ENCODE measurements around the gene NBEAL2.

NBEAL2 gene, protein sequence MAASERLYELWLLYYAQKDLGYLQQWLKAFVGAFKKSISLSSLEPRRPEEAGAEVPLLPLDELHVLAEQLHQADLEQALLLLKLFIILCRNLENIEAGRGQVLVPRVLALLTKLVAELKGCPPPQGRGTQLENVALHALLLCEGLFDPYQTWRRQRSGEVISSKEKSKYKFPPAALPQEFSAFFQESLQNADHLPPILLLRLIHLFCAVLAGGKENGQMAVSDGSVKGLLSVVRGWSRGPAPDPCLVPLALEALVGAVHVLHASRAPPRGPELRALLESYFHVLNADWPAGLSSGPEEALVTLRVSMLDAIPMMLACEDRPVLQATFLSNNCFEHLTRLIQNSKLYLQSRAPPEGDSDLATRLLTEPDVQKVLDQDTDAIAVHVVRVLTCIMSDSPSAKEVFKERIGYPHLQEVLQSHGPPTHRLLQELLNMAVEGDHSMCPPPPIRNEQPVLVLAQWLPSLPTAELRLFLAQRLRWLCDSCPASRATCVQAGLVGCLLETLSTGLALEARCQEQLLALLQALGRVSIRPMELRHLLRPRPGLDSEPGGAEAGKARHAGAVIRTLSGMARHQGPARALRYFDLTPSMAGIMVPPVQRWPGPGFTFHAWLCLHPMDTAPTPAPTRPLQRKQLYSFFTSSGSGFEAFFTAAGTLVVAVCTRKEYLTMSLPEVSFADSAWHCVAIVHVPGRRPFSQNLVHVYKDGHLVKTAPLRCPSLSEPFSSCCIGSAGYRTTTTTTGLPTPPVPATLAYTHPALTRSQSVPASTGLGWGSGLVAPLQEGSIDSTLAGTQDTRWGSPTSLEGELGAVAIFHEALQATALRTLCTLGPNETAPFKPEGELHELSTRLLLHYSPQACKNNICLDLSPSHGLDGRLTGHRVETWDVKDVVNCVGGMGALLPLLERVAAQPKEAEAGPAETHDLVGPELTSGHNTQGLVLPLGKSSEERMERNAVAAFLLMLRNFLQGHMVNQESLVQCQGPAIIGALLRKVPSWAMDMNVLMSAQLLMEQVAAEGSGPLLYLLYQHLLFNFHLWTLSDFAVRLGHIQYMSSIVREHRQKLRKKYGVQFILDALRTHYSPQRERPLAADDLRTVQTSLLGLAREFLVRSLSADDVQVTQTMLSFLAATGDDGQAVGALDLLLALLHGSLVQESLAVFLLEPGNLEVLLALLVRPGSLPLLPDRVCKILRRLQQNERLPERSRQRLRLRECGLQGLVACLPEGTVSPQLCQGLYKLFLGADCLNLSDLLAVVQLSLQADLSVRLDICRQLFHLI (N-terminal part only)

DNA sequence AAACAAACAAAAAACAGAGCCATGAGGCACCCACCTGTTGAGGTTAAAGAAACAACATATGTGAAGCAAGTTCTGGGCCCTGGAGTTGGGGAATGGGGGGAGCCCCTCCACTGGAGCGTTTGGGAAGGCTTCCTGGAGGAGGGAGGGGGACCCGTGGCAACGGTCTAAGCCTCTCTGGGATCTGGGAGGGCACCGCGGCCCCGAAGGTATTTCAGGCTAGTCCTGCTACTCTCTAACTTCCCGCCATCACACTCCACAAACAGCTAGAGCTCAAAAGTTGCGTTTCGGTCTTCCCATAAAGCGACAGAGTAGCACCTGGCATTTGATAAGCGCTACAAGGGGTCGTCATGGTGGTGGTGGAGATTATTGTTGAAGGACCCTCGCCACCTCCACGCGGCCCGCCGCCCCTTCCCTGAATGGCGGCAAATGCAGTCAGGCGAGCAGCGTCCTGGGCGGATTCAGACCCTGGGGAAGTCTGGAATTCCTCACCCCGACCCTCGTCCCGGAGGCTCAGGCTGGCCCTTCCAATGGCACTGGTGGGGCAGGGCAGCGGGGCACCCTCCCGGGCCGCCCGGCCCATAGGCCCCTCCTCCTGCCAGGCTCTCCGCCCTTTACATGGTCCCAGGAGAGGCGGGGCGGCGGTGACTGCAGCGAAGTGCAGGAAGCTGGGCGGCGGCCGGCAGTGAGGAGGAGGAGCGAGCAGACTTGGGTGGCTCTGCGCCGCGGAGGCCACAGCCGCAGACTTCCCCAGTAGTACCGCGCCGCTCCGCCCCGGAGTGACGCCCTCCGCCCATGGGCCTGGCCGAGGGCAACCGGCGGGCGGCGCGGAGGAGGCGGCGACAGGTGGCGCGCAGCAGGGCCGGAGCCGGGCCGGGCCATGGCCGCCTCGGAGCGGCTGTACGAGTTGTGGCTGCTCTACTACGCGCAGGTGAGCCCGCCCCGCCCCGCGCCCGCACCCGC lies at the start of gene NBEAL2:
Gene NBEAL2, plus strand, starts transcription at position 682 of the 960 bp plus-strand sequence. Its CDS starts 196 bp downstream, at position 878.
- peak; percentile 96 to 98 for DNase-seq

DNA sequence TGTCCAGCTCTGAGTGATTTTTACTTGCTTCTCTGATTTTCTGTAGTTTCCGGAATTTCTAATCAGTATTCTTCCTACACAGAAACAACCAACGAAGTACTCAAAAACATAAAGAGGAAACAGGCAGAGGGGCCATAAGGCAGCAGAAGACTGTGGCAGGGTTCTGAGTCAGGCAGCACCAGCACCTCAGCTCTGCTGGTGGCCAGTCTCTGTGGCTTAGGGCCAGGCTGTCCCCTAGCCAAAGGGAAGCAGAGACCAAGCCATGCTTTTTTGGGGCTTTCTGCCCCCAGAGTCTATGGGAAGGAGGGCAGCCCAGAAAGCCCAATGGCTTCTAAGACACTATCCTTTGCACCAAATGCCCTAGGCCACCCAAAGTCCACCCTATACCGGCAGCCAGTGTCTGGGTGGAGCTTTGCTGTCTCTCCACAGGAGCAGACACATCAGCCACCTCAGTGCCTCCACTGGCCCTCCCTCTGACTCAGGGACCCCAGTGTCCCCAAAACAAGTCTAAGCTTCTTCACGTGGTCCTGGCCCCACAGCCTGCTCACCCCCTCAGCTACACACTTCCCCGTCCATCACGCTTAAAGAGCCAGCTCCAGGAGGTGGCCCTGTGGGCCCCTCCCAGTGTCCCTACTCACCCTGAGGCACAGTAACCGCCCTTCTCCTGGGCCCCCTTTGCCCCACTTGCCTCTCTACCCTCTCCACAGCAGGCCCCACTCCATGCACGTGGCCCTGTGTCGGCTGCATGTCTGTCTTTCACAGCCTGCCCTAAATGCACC lies 49.1 kb upstream of the NBEAL2 start:
- DNase-seq, result no peak

DNA sequence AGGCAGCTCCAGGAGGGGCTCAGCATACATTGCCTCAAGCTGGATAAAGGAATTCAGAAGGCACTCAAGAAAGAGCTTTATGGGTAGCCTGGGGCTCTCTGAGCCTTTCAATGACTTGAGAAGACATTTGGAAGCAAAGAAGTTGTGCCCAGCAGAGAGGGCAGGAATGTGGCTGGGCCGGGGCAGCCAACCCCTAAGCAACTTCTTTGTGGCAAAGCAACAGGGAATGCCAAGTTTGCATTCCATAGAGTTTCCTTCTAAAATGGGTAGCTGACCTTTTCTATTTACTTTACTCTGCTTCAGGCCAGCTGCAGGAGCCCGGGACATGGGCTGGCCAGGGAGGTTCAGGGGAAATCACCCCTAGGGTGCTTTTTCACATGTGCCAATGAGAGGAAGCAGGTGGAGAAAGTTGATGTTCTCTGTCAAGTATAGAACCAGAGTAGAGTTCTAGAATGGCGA lies 48.5 kb upstream of the NBEAL2 start:
- no peak for DNase-seq

DNA sequence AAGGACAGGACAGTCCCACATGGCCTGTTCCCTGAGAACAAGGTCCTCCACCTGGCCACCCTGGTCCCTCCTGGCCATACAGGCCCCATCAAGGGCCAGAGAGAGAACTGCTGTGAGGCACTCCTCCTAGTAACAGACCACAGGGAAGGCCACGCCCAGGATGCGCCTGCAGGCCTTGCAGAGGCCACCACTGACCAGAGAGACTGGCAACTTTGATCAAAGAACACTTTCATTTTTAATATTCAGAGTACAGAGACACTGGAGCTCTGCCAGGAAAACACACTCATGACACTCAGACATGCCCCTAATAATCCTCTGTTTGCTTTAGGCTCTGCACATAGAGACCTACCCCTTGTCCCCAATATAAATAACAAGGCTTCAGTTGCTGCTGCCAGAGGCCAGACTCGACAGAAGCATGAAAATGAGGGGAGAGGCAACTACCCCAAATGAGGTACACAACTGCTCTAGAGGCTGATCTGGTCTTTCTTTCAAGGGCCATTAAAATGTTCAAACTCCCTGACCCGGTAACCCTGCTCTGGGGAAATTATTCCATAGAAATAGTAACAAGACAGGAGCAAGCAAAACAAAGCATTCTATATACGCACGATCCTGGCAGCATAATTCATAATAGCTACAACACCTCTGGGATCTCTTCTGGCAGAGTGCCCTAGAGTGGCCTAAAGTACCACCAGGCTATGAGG lies 47.7 kb upstream of the NBEAL2 start:
- no peak for DNase-seq

DNA sequence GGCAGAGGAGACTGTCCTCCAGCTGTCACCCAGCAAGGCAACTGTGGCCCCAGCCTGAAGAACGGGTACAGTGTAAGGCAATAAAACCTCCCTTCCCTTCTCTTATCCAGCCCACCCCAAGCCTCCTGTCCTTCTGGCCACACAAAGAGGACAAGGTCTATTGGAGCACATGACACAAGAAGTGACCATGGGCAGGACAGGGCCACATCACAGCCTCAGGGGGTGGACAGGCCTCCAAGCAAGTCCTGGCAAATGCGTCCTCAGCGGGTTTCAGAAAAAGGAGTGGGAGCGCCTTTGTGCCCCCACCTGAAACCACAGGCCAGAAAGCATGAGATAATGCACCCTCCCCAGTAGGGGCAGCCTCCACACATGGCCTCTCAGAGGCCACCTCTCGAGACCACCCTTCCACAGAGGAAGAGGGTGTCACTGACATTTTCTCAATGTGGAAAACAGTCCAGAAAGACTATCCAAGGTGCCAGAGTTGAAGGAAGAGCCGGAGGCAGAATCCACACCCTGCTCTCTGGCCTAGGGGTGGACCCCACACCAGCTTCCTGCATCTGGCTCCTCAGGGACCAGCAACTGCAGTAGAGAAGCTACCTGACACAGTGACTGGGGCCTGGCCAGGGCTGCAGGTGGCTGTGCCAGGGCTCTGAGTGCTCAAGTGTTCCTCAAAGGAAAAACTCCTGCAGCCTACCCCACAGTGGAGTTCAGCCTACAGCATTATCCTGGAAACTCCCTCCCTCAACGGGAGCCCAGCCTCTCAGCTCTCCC lies 46.8 kb upstream of the NBEAL2 start:
- no peak for DNase-seq

DNA sequence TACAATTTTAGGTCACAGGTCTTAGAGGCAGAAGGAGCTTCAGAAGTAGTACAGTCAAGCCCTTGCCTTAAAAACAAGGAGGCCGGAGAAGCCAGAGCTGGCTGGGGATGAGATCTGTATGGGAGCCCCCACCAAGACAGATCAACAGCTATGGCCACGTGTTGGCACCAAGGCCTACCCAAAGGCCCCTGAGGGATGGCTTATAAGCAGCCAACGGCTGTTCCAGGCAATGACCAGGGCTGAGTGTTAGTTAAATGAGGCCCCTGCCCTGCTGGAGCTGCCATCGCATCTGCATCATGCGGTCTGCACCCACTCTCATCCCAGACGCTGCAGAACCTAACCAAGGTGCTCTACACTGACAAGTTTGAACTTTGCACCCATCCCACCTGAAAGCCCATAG lies 46.2 kb upstream of the NBEAL2 start:
- no peak for DNase-seq

DNA sequence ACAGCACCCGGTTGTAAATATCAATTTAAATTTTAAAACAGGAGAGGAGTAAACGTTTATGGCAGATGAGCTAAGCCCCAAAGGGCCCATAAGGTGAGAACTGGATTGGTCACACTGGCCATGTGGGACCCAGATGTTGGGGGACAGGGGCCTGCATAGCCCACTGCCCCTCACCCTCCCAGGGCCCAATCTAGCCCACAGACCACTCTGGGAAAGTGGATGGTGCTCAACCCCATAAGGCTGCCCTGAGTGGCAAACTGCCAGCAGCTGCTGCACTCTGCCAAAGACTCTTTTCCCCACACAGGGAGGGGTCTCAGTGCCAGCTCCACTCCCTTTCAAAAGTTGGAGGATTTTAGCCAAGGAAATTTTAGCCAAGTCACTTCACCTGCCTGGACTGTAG lies 45.4 kb upstream of the NBEAL2 start:
- no peak for DNase-seq

DNA sequence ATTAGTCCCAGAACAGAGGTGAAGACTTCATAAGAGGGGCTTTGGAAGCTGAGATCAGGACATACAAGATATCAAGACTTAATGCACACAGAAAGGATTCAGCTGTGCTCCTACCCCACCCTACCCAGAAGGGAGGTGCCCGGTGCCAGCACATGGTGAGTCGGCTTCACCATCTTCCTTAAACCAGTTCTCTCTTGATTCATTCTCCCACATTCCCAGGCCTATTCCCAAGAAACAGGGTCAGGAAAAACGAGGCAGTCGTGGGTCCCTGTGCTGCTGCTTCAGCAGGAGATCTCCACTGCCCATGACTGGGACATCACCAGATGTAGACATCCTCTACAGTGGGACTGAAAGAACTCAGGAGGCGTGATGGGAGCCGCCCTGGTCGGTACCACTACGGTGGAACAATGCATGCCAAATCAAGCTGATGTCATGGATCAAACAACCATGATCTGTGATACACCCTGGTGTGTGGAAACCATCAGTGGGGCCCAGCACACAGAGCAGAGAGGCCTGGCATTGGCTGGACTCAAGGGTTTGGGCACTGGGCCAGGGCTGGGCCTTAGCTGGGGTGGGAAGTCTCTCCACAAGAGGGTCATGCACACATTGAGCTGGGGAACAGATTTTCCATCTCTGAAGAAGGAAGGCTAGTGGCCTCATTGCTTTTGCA lies 44.8 kb upstream of the NBEAL2 start:
- no peak for DNase-seq

DNA sequence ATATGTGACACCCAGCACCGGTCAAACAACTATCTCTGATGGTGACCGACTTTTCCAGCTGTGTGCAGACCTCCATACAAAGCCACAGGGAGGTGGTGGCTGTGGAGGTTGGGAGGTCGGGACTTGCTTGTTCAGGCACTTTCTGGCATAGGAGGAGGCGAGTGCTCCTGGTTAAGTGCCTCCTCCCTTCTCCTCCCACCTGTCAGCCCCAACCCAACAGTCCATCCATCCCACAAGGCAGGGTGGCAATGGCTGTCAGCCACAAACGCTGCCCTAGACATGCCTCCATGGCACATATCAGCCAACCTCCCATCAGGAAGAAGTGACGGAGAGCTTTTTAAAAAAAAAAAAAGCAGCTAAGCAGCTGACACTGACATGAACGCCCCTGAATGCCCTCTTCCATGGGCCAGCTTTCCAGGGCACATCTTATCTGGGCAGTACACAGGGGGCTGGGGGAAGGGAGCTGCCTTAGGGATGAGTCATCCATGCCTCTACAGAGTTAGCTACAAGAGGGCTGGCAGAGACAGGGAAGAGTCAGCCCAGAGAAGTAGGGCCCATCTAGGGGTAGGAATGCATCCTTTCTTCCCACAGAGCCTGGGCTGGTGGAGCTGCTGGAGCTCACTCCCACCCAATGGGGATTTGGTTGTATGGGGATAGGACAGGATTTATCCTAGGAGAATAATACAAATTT lies 44.2 kb upstream of the NBEAL2 start:
- no peak for DNase-seq

DNA sequence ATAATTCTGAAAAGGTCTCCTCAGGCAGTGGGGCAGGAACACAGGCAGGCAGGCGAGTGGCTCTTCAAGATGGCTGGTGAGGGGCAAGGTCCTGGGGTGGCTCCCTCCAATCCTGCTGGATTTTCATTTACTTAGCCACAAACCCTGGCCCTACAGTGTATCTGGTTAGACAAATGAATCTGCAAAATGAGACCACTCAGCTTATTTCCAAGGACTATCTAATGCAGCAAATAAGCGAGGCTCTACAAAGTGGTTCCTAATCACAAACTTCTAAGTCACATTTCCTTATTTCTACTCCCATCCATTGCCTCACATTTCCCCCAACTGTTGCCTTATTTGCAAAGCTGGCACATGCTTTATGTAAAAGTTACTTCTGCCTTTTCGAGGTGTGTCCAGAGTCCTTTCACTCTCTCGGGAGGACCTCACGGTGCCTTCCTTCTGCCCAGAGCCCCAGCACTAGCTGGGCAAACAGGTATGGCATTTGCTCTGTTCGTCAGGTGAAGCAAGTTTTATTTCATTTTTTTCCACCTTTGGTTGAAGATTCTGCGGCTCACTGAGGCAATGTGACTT lies 43.4 kb upstream of the NBEAL2 start:
- DNase-seq, result no peak

DNA sequence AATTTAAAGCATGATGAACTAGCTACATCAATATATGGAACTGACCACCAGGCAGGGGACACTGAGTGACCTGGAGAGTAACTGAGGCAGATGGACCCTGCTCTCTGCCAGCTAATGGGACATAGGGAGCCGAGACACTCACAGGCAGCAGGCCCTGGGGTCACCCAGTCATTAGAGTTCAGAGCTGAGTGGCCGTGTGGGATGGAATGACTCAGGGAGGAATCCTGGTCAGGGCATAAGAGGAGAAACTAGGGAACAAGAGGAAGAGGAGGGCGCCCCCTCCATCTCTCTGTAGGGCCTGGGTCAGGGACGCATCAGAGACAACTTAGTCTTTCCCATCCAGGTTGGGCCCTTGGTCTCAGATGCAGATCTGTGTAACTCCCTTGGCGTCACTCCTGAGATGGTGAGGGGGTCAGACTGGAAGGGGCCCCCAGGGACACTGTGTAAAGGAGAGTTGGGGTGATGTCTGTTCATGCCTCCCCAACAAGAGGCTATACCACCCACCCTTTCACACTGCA lies 42.7 kb upstream of the NBEAL2 start:
- DNase-seq, result no peak

DNA sequence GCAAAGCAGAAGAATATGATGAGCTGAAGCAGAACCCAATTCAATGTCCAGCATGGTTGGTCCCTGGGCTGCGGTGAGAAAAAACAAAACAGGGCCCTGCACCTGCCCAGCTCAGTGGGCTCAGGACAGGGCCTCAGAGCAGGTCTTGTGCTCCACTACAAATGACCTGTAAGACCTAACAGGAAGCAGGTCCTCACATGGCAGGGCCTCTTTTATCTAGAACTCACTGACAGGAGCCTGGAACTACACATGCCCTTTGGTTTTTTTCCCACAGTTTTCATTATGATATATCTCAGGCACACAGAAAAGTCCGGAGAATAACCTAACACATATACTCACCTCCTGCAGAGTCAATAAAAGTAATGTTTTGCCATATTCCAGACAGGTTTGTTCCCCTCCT lies 41.3 kb upstream of the NBEAL2 start:
- DNase-seq, result no peak

DNA sequence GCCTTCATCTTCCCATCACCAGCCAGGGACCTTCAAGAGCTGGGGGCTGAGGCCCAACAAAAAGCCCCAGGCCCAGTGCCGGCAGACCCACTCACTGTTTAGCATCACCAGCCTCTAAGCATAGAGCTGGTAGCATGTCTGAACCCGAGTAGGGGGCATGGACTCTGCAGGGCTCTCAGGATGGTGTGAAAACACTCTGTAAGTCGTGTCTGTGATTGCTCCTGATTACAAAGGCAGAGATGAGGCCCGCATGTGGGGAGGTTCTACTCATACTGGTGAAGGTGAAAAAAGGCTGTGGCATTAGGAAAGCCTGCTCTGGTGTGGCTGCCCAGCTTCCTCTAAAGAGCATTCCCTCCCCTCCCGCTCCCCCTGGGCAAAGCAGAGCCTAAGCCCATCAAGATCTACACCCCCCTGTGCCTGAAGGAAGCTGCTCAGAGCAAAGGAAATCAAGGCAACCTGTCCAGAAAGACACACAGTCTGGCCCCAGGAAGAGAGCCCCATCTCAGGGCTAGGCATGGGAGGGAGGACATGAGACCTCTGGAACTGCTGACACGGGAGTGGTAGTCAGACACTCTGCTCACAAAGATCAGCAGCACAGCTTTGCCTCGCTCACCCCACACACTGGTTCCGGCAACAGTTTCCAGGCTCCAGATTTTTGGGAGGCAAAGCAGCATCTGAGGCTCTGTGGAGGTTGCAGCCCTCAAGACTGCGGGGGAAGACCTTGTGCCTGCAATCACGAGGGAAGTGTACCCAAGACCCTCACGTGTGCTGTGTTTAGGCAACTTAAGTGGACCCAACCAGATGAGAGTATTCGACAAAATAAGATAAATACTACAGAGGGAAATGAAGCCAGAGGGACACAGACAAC lies 39.7 kb upstream of the NBEAL2 start:
- no peak for DNase-seq

DNA sequence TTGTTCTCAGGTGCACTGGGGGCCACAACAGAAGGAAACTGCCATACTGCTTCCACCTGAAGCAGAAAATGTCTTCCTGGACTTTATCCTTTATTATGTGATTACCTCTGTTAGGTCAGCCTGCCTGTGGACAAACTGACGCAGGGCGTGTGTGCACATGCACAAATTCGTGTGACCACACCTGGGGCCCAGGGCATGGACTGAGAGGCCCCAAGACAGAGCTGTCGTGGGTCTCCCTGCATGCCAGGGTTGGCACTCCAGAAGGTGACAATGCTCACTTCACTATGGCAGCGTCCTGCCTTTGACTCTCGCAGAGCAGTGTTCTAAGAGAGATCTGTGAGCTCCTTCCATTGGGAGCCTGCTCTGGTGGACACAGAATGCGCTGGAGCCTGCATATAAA lies 37.4 kb upstream of the NBEAL2 start:
- DNase-seq, result no peak

DNA sequence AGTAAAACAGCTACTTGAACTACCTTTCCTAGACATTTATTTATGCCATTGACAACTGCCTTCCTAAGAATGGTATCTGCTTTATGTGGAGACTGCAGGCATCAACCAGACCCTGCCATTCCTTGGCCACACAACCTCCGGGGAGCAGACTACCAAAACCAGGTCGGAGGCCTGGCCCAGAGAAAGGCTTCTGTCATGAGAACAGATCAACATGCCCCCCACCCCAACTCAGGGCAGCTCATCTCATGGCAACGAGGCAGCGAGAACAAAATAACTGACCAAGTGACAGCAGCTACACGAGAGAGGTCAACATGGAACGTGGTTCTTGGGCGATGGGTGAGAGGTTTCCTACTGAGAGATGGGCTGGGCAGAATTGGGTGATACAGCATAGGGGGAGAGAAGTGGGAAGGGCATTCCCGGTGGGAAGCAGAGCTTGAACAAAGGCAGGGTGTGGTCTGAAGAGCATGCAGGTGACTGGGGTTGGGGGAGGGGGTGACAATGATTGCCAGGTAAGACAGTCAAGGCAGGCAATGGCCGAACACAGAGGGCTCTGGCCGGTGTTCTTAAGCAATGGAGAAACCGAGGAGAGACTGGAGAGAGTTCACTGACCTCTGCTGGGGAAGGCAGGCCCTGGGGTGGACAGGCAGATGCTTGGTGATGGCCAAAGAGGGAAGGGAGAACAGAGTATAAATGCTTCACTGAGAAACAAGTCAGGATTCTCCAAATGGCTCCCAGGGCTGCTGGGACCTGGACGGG lies 36.8 kb upstream of the NBEAL2 start:
- DNase-seq, result no peak
